Small intestine (tissue), 7 donors: Measurements from ENCODE around the gene CENPO. TPM values are rescaled to one million over a fixed set of nuclear protein-coding genes. Genes with fewer than 3 reads are reported as not detected.

Source experiments
- DNase-seq, 2 donors: peaks; one replicate each; pipeline versions ENCODE4 v3.0.0 to v3.0.0-alpha.2; 2013
- FAIRE-seq: peaks from 2 replicates; lab custom pipeline; 2012; peaks lifted over from hg19 to GRCh38; lab: Jason Lieb, UNC
- H3K27ac ChIP-seq, 3 donors: one replicate each; pipeline ENCODE4 v1.5.1; 2013; ENCODE audit warnings: low read length in 2 of 3, mild to moderate bottlenecking in 2 of 3, control low read depth in 1 of 3, inconsistent platforms in 1 of 3, low read depth in 1 of 3, moderate library complexity in 1 of 3
- H3K27me3 ChIP-seq, 3 donors: one replicate each; pipeline ENCODE4 v1.6.1; 2013; ENCODE audit warnings: low read length in 3 of 3, inconsistent platforms in 1 of 3; ENCODE audit not compliant: control insufficient read depth in 3 of 3, insufficient read depth in 3 of 3
- H3K36me3 ChIP-seq, 3 donors: one replicate each; pipeline ENCODE4 v1.6.1; 2013; ENCODE audit warnings: low read length in 3 of 3, inconsistent platforms in 1 of 3, low read depth in 1 of 3, mild to moderate bottlenecking in 1 of 3, moderate library complexity in 1 of 3; ENCODE audit not compliant: control insufficient read depth in 3 of 3, insufficient read depth in 2 of 3
- H3K4me1 ChIP-seq, 3 donors: one replicate each; pipeline ENCODE4 v1.6.1; 2013; ENCODE audit warnings: low read length in 2 of 3, inconsistent platforms in 1 of 3, low read depth in 1 of 3, mild to moderate bottlenecking in 1 of 3, moderate library complexity in 1 of 3; ENCODE audit not compliant: control insufficient read depth in 3 of 3, insufficient read depth in 2 of 3
- H3K4me3 ChIP-seq, 3 donors: one replicate each; pipeline ENCODE4 v1.5.1; 2013; ENCODE audit warnings: low read length in 3 of 3, control low read depth in 1 of 3, inconsistent platforms in 1 of 3, low read depth in 1 of 3, mild to moderate bottlenecking in 1 of 3, moderate library complexity in 1 of 3
- H3K9me3 ChIP-seq, 2 donors: one replicate each; pipeline ENCODE4 v1.6.1; 2013; ENCODE audit warnings: low read depth in 1 of 2, low read length in 1 of 2; ENCODE audit not compliant: control insufficient read depth in 2 of 2, insufficient read depth in 1 of 2
- WGBS, 3 donors: extraction: QIAGEN DNeasy Blood & Tissue Kit; methylation state at CpG; one replicate each; pipeline ENCODE4 v1.1.7; 2013; 5-methylcytosine and 5-hydroxymethylcytosine counted together
- polyA plus RNA-seq, 4 donors: library from polyadenylated mRNA; stranded (reverse) in 3 of 4; unstranded in 1 of 4; fragments of 200-250 nt in 3 of 4; fragments of 120-200 nt in 1 of 4; gene quantifications; one replicate each; pipeline versions ENCODE4 v1.2.1 to v1.2.3, GENCODE V29; 2013
- donor health status: healthy with polysubstance abuse.
- donor health status: control.
- donor health status: control.
- donor health status: Bipolar disorder and iron deficiency.
- donor health status: healthy.

CENPO gene
- polyA plus RNA-seq, 4 donors: 1.4 to 10.4 (median 5.9) TPM

DNA sequence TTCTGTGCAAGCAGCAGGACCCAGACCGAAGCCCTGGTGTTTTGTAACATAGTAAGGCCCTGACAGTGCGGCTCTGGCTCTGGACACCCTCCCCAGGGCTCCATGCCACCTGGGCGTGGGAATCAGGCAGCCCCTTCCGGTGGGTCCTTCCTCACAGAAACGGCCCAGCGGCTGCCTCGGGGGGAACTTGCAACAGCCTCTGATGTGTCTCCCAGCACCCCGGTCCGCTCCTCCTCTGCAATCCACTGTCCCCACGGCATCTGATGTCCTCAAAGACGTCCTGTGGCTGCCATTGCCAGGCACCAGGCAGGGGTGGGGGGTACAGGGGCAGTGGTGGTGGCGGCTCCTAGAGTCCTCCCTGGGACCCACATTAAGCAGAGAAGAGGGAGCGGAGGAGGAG, 58.8 kb downstream of the CENPO start:
- Histone ChIP-seq H3K27ac (no peak overlapping the region), H3K4me1 (peaks cover 0 to 20% (median 0%) of the 10 kb centered on the region in 3 donors), H3K9me3 (peaks cover 0 to 19% of the 10 kb centered on the region in 2 donors), H3K36me3 (peaks cover 0 to 13% (median 0%) of the 10 kb centered on the region in 3 donors), H3K27me3 (no peaks in the 10 kb centered on the region), H3K4me3 (no peak overlapping the region)
- FAIRE-seq (no peak), DNase-seq (no peak)
- WGBS, 3 donors: 95 to 98% (median 98%) methylated on average over 12 to 13 of the region's 13 CpGs

GRCh38 chr2:24852431-24853020, 59.3 kb downstream of the CENPO start:
- H3K27me3 ChIP-seq: no peaks in the 10 kb centered on the region
- peaks cover 0 to 21% (median 0%) of the 10 kb centered on the region in 3 donors for H3K4me1 ChIP-seq
- FAIRE-seq (no peak), DNase-seq (no peak)
- H3K9me3 ChIP-seq: peaks cover 0 to 14% of the 10 kb centered on the region in 2 donors
- H3K27ac ChIP-seq: no peak overlapping the region
- WGBS, 3 donors: 93% methylated on average over 21 to 23 of the region's 23 CpGs
- H3K36me3 ChIP-seq: peaks cover 0 to 10% (median 0%) of the 10 kb centered on the region in 3 donors
- no peak overlapping the region for H3K4me3 ChIP-seq

- H3K27me3 ChIP-seq: no peaks in the 10 kb centered on the region
- peaks cover 0 to 21% (median 0%) of the 10 kb centered on the region in 3 donors for H3K4me1 ChIP-seq
- H3K36me3 ChIP-seq: peaks cover 0 to 9% (median 0%) of the 10 kb centered on the region in 3 donors
- peaks cover 0 to 9% of the 10 kb centered on the region in 2 donors for H3K9me3 ChIP-seq
- FAIRE-seq (no peak), DNase-seq (no peak)
- no peak overlapping the region for H3K27ac ChIP-seq
- WGBS, 3 donors: 87 to 94% (median 87%) methylated on average over 9 of the region's 9 CpGs
- no peak overlapping the region for H3K4me3 ChIP-seq
Measured at GRCh38 chr2:24853046-24853445, 59.8 kb downstream of the CENPO start.

- H3K27ac ChIP-seq: peak overlapping the region in 1 of 3 donors; percentile 2
- H3K27me3 ChIP-seq: no peaks in the 10 kb centered on the region
- H3K4me3 ChIP-seq: no peak overlapping the region
- FAIRE-seq: no peak
- H3K4me1 ChIP-seq: peaks cover 0 to 21% (median 0%) of the 10 kb centered on the region in 3 donors
- peaks cover 0 to 1% of the 10 kb centered on the region in 2 donors for H3K9me3 ChIP-seq
- 81 to 88% (median 81%) methylated on average over 3 of the region's 3 CpGs for WGBS, 3 donors
- DNase-seq: no peak
- peaks cover 0 to 9% (median 0%) of the 10 kb centered on the region in 3 donors for H3K36me3 ChIP-seq
Measured at GRCh38 chr2:24853996-24854395, 60.8 kb downstream of the CENPO start.

DNA sequence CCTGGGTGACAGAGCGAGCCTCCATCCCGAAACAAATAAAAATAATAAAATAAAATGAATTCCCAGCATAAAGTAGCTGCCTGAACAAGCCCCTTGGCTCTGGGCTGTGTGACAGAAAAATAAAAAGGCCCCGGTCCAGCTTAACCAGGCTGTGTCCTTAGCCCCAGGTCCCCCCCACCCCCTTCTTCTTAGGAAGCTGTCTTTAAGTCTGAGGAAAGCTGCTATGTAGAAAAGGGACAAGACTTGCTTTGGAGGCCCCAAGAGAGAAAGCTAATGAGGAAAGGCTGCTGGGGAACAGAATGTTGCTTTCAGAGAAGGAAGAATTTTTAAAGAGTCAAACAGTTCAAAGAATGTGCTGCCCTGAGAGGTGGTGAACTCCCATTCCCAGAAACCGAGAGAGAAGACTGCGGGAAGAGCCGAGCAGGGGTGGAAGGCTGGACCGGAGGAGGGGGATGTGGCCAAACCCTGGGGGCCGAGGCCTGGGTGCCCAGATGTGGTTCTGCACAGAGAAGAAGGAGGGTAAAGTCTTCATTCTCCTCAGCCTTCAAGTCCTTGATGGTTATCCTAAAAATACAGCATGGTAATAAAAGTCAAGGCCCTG, 61.9 kb downstream of the CENPO start:
- H3K4me3 ChIP-seq: no peak overlapping the region
- DNase-seq: no peak
- peaks cover 0 to 21% (median 0%) of the 10 kb centered on the region in 3 donors for H3K4me1 ChIP-seq
- no peaks in the 10 kb centered on the region for H3K9me3 ChIP-seq
- FAIRE-seq: no peak
- WGBS, 3 donors: 85 to 89% (median 88%) methylated on average over 8 of the region's 8 CpGs
- H3K36me3 ChIP-seq: peaks cover 0 to 11% (median 0%) of the 10 kb centered on the region in 3 donors
- H3K27me3 ChIP-seq: no peaks in the 10 kb centered on the region
- peak overlapping the region in 2 of 3 donors; percentile 35 to 72 for H3K27ac ChIP-seq

GRCh38 chr2:24855726-24856125, 62.5 kb downstream of the CENPO start:
- DNase-seq: peak in 1 of 2 donors; percentile 37
- H3K27ac ChIP-seq: peak overlapping the region in 2 of 3 donors; percentile 35 to 72
- WGBS, 3 donors: 42 to 66% (median 58%) methylated on average over 4 of the region's 4 CpGs
- no peaks in the 10 kb centered on the region for H3K27me3 ChIP-seq
- H3K4me1 ChIP-seq: peaks cover 0 to 21% (median 0%) of the 10 kb centered on the region in 3 donors
- no peaks in the 10 kb centered on the region for H3K9me3 ChIP-seq
- H3K36me3 ChIP-seq: peaks cover 0 to 11% (median 0%) of the 10 kb centered on the region in 3 donors
- no peak overlapping the region for H3K4me3 ChIP-seq
- FAIRE-seq: no peak

- no peaks in the 10 kb centered on the region for H3K27me3 ChIP-seq
- peak overlapping the region in 1 of 3 donors; percentile 32 for H3K27ac ChIP-seq
- H3K4me3 ChIP-seq: no peak overlapping the region
- no peak for DNase-seq
- H3K9me3 ChIP-seq: no peaks in the 10 kb centered on the region
- H3K36me3 ChIP-seq: peaks cover 0 to 11% (median 0%) of the 10 kb centered on the region in 3 donors
- no peak for FAIRE-seq
- WGBS, 3 donors: 65 to 79% (median 73%) methylated on average over 5 of the region's 5 CpGs
- peaks cover 0 to 21% (median 0%) of the 10 kb centered on the region in 3 donors for H3K4me1 ChIP-seq
Measured at GRCh38 chr2:24856791-24857211, 63.6 kb downstream of the CENPO start.

- H3K4me3 ChIP-seq: no peak overlapping the region
- FAIRE-seq (no peak), DNase-seq (no peak)
- H3K9me3 ChIP-seq: no peaks in the 10 kb centered on the region
- peak overlapping the region in 1 of 3 donors; percentile 23 for H3K27ac ChIP-seq
- WGBS, 3 donors: 93 to 96% (median 93%) methylated on average over 6 of the region's 6 CpGs
- H3K4me1 ChIP-seq: peaks cover 0 to 21% (median 0%) of the 10 kb centered on the region in 3 donors
- H3K27me3 ChIP-seq: no peaks in the 10 kb centered on the region
- peaks cover 0 to 5% (median 0%) of the 10 kb centered on the region in 3 donors for H3K36me3 ChIP-seq
Measured at GRCh38 chr2:24857746-24858145, 64.5 kb downstream of the CENPO start.
